Uterus (tissue), 4 donors: ENCODE results near the gene FBXW2. TPM values are rescaled to one million over a fixed set of nuclear protein-coding genes. Genes with fewer than 3 reads are reported as not detected.
A peak's percentile ranks its signal among the peaks of the same experiment; 100 is the strongest.

Experiments used
- DNase-seq, 2 donors: peaks; one replicate each; pipeline ENCODE4 v3.0.0-alpha.2; 2019 to 2020
- H3K27ac ChIP-seq, 2 donors: fragments of 200-600 bp; sonication (generic); 1 replicate in 1 of 2; 2 replicates in 1 of 2; pipeline ENCODE4 v1.5.1; 2016 to 2018
- H3K27me3 ChIP-seq, 2 donors: fragments of 200-600 bp; sonication (generic); one replicate each; pipeline ENCODE4 v1.5.1; 2018 to 2019; ENCODE audit warnings: control low read depth in 1 of 2
- H3K36me3 ChIP-seq, 2 donors: fragments of 200-600 bp; sonication (generic); one replicate each; pipeline ENCODE4 v1.5.1; 2019; ENCODE audit warnings: control low read depth in 1 of 2
- H3K4me1 ChIP-seq, 2 donors: fragments of 200-600 bp; sonication (generic); one replicate each; pipeline ENCODE4 v1.5.1; 2018 to 2019; ENCODE audit warnings: control low read depth in 1 of 2
- H3K4me3 ChIP-seq, 2 donors: fragments of 200-600 bp; sonication (generic); 1 replicate in 1 of 2; 2 replicates in 1 of 2; pipeline ENCODE4 v1.5.1; 2018 to 2019; ENCODE audit warnings: mild to moderate bottlenecking in 1 of 2
- H3K9me3 ChIP-seq, 2 donors: fragments of 200-600 bp; sonication (generic); one replicate each; pipeline ENCODE4 v1.5.1; 2019; ENCODE audit warnings: control low read depth in 1 of 2
- POLR2A ChIP-seq, 2 donors: fragments of 450-650 bp; IDR thresholded peaks; one replicate each; pipeline ENCODE4 v1.6.1; 2016; ENCODE audit warnings: antibody characterized with exemption in 2 of 2, mild to moderate bottlenecking in 1 of 2, moderate library complexity in 1 of 2
- intact Hi-C: fragments of 100-400 bp; cut with DNase I; formaldehyde crosslinking; loops from one replicate; pipeline ENCODE4 v1.15.1; 2023; ENCODE audit warnings: low total_unique reads
- total RNA-seq, 4 donors: library from RNA; depleted of rRNA in 3 of 4; stranded (reverse); fragments of >200 nt in 3 of 4; gene quantifications; one replicate each; pipeline versions ENCODE4 v1.1.0 to v1.2.4, GENCODE V29; 2014 to 2023
- TF ChIP-seq, protein P1 (sequence below), 4 experiments: fragments of 200-600 bp in 2 of 4; fragments of 450-650 bp in 2 of 4; sonication (generic) in 2 of 4; IDR thresholded peaks; one replicate each; pipeline ENCODE4 v1.5.1; 2016 to 2019; ENCODE audit warnings: antibody characterized with exemption in 4 of 4, mild to moderate bottlenecking in 2 of 4, moderate library complexity in 1 of 4
- donor health status: DM: yes; HTN: yes; CAD: no.

Gene FBXW2
- total RNA-seq, 4 donors from 2014 or later = 20.7 to 82.4 (median 40.0) TPM

DNA sequence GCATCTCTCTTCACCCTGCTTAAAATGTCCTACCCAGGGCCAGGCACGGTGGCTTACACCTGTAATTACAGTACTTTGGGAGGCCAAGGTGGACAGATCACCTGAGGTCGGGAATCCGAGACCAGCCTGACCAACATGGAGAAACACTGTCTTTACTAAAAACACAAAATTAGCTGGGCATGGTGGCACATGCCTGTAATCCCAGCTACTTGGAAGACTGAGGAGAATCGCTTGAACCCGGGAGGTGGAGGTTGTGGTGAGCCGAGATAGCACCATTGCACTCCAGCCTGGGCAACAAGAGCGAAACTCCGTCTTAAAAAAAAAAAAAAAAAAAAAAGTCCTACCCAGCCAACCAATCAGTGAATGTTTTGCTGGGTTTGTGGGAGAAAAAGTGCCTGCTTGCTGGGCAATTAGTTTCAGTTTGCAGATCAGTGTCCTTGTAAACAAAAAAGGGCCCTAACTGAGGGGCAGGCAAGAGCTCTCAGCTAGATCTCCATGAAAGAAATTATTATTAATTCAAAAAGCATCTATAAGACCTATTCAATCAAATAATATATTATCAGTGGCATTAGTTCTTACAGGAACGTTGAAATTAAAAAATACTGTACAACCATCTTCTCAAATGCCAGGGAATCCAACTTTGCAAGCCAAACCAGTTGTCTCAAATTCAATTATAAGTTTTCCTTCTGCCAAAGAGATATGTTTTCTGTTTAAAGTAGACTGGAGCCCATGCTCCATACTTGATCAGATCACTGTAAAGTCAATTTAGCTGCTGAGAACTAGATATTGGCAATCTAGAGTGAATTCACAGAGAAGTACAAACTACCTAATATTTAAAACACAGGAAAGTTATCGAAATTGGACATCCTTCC lies 82.9 kb downstream of the FBXW2 start:
- intact Hi-C loops = no loop called here
- no peaks in the 10 kb centered on the region for H3K4me1 ChIP-seq
- H3K4me3 ChIP-seq = no peak overlapping the region
- H3K27me3 ChIP-seq = no peaks in the 10 kb centered on the region
- peak overlapping the region; percentile 43 to 56 for H3K27ac ChIP-seq
- no peak for DNase-seq
- TF ChIP-seq, protein P1, sequence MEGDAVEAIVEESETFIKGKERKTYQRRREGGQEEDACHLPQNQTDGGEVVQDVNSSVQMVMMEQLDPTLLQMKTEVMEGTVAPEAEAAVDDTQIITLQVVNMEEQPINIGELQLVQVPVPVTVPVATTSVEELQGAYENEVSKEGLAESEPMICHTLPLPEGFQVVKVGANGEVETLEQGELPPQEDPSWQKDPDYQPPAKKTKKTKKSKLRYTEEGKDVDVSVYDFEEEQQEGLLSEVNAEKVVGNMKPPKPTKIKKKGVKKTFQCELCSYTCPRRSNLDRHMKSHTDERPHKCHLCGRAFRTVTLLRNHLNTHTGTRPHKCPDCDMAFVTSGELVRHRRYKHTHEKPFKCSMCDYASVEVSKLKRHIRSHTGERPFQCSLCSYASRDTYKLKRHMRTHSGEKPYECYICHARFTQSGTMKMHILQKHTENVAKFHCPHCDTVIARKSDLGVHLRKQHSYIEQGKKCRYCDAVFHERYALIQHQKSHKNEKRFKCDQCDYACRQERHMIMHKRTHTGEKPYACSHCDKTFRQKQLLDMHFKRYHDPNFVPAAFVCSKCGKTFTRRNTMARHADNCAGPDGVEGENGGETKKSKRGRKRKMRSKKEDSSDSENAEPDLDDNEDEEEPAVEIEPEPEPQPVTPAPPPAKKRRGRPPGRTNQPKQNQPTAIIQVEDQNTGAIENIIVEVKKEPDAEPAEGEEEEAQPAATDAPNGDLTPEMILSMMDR (IDR thresholded peaks at IDR 0.05) = no peak
- TF ChIP-seq POLR2A (IDR thresholded peaks at IDR 0.05) = peak in 1 of 2 donors; percentile 37
- H3K36me3 ChIP-seq = no peaks in the 10 kb centered on the region
- H3K9me3 ChIP-seq = no peaks in the 10 kb centered on the region

DNA sequence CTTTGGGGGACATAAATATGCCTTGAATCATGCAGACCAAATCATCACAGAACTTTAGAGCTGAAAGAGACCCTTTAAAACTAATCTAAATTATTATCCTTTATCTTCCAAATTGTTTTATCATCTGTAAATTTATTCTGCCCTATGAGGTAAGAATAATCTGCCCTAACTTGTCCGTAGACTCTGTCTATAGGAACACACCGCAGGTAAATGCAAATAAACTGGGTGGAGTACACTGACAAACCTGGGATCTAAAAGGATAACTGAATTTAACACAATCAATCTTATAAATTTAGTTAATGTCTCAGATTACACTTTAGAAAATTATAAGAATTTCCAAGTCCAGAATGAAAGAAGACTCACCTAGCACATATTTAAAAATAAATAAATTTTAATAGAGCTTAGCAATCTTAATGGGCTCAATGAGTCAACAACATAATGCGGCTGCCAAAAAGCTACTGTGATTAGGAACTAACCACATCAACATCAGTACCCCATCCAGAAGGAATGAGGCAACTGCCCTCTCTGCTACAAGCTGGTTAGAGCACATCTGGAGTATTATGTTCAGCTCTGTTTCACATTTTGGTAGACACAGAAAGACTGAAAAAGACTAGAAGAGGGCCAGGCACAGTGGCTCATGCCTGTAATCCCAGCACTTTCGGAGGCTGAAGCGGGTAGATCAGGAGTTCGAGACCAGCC lies 84.5 kb downstream of the FBXW2 start:
- intact Hi-C loops = no loop called here
- Histone ChIP-seq H3K36me3 (no peaks in the 10 kb centered on the region), H3K4me1 (no peaks in the 10 kb centered on the region), H3K27me3 (no peaks in the 10 kb centered on the region), H3K9me3 (no peaks in the 10 kb centered on the region), H3K27ac (no peak overlapping the region), H3K4me3 (no peak overlapping the region)
- TF ChIP-seq, protein P1 (IDR thresholded peaks at IDR 0.05) = no peak
- no peak for TF ChIP-seq POLR2A (IDR thresholded peaks at IDR 0.05)
- DNase-seq = no peak

DNA sequence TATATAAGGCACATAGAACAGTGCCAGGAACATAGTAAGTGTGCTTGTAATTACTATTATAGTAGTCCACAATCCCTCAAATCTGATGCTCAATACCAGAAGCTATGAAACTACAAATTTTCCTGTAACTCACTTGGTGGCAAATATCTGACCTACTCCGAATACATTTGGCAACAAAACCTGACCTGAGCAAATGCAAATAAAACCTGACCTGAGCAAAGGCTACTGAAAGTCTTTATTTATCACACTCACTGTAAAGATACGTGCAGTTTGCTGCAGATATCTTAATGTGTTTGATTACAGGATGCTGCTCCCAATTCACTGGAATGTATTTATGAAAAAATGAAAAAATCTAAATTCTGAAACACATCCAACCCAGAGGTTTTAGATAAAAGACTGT lies 86.0 kb downstream of the FBXW2 start:
- no peaks in the 10 kb centered on the region for H3K4me1 ChIP-seq
- TF ChIP-seq, protein P1 (IDR thresholded peaks at IDR 0.05) = no peak
- intact Hi-C loops = no loop called here
- no peak overlapping the region for H3K27ac ChIP-seq
- no peak overlapping the region for H3K4me3 ChIP-seq
- no peaks in the 10 kb centered on the region for H3K27me3 ChIP-seq
- DNase-seq = no peak
- H3K36me3 ChIP-seq = no peaks in the 10 kb centered on the region
- no peaks in the 10 kb centered on the region for H3K9me3 ChIP-seq

Other genes starting within 250 kb of the FBXW2 start
- gene CDK5RAP2, start 213.2 kb downstream of the FBXW2 start, total RNA-seq = 10 to 100 TPM; 28.9 to 62.3 (median 40.0) TPM
- 10 to 100 TPM in 3 of 4 donors, 1 to 10 TPM in 1; 6.1 to 16.2 (median 13.1) TPM for gene MEGF9, start 78.9 kb downstream of the FBXW2 start, total RNA-seq
- 100 to 1,000 TPM in 1 of 4 donors, 10 to 100 TPM in 3; 20.9 to 181 (median 49.0) TPM for gene PSMD5, start 49.5 kb upstream of the FBXW2 start, total RNA-seq
- 10 to 100 TPM; 12.6 to 76.3 (median 31.8) TPM for gene PHF19, start 83.8 kb upstream of the FBXW2 start, total RNA-seq
- 1 to 10 TPM in 2 of 4 donors, under 1 TPM in 2; 0.51 to 8.7 (median 2.6) TPM for gene TRAF1, start 133.4 kb upstream of the FBXW2 start, total RNA-seq